Keratinocyte (primary cell): ENCODE results near the gene VPS41. TPM values are rescaled to one million over a fixed set of nuclear protein-coding genes. Genes with fewer than 3 reads are reported as not detected.

ENCODE experiments used
- DNase-seq: peaks from one replicate; pipeline ENCODE4 v3.0.0-alpha.2; 2011; ENCODE audit warnings: low read depth, missing footprints, low spot score
- FAIRE-seq: peaks from 2 replicates; lab custom pipeline; 2011; peaks lifted over from hg19 to GRCh38; lab: Jason Lieb, UNC
- H2AFZ ChIP-seq: 2 replicates; pipeline ENCODE4 v1.6.0; 2012; ENCODE audit warnings: low read length, control low read depth, inconsistent platforms; ENCODE audit not compliant: control insufficient read depth
- H3K27ac ChIP-seq: 2 replicates; pipeline ENCODE4 v1.5.1; 2011; ENCODE audit warnings: low read length; ENCODE audit not compliant: control insufficient read depth, insufficient read depth
- H3K27me3 ChIP-seq: 3 replicates; pipeline ENCODE4 v1.6.0; 2011; ENCODE audit warnings: low read length; ENCODE audit not compliant: control insufficient read depth, insufficient read depth; ENCODE audit errors: extremely low read depth
- H3K36me3 ChIP-seq, 2 experiments: 2 replicates in 1 of 2; 3 replicates in 1 of 2; pipeline ENCODE4 v1.5.1; 2011; ENCODE audit warnings: low read length in 2 of 2, mild to moderate bottlenecking in 1 of 2; ENCODE audit not compliant: control insufficient read depth in 2 of 2, insufficient read depth in 2 of 2; ENCODE audit errors: extremely low read depth in 1 of 2
- H3K4me1 ChIP-seq: 3 replicates; pipeline ENCODE4 v1.5.1; 2011; ENCODE audit warnings: low read length; ENCODE audit not compliant: control insufficient read depth, insufficient read depth; ENCODE audit errors: extremely low read depth
- H3K4me2 ChIP-seq: 3 replicates; pipeline ENCODE4 v1.6.0; 2011; ENCODE audit warnings: low read depth, low read length; ENCODE audit not compliant: control insufficient read depth, insufficient read depth; ENCODE audit errors: extremely low read depth
- H3K4me3 ChIP-seq, 3 experiments: fragments of 200-600 bp in 1 of 3; sonication (generic) in 1 of 3; 2 replicates in 2 of 3; 3 replicates in 1 of 3; pipeline ENCODE4 v1.5.1; 2011 to 2016; ENCODE audit warnings: low read length in 3 of 3, mild to moderate bottlenecking in 3 of 3, control low read depth in 2 of 3, inconsistent platforms in 1 of 3, low read depth in 1 of 3, mixed read lengths in 1 of 3, mixed run types in 1 of 3, moderate library complexity in 1 of 3; ENCODE audit not compliant: control insufficient read depth in 2 of 3, insufficient read depth in 2 of 3; ENCODE audit errors: extremely low read depth in 1 of 3
- H3K79me2 ChIP-seq: 2 replicates; pipeline ENCODE4 v1.6.0; 2012; ENCODE audit warnings: low read length; ENCODE audit not compliant: control insufficient read depth, insufficient read depth
- H3K9ac ChIP-seq: 3 replicates; pipeline ENCODE4 v1.6.0; 2011; ENCODE audit warnings: low read length; ENCODE audit not compliant: control insufficient read depth, insufficient read depth; ENCODE audit errors: extremely low read depth
- H3K9me1 ChIP-seq: 3 replicates; pipeline ENCODE4 v1.6.0; 2011; ENCODE audit warnings: low read length; ENCODE audit not compliant: control insufficient read depth, insufficient read depth; ENCODE audit errors: extremely low read depth
- H3K9me3 ChIP-seq: 2 replicates; pipeline ENCODE4 v1.5.1; 2012; ENCODE audit warnings: low read depth, low read length; ENCODE audit not compliant: control insufficient read depth
- H4K20me1 ChIP-seq: 3 replicates; pipeline ENCODE4 v1.6.0; 2011; ENCODE audit warnings: low read length; ENCODE audit not compliant: control insufficient read depth, insufficient read depth; ENCODE audit errors: extremely low read depth
- CTCF ChIP-seq, 3 experiments: IDR thresholded peaks in 1 of 3; conservative IDR thresholded peaks in 1 of 3; optimal IDR thresholded peaks in 1 of 3; 2 replicates in 2 of 3; 3 replicates in 1 of 3; pipeline versions ENCODE3 to v1.5.1; 2011; ENCODE audit warnings: low read length in 3 of 3, mild to moderate bottlenecking in 3 of 3, moderate library complexity in 2 of 3, control low read depth in 1 of 3, inconsistent platforms in 1 of 3; ENCODE audit not compliant: insufficient read depth in 2 of 3; ENCODE audit errors: extremely low read depth in 1 of 3
- EZH2 ChIP-seq: IDR thresholded peaks from one replicate; pipeline ENCODE4 v1.6.1; 2012; ENCODE audit warnings: inconsistent platforms, mild to moderate bottlenecking, low read length, moderate library complexity
- dilution Hi-C: fragments of 300-500 bp; cut with MboI; formaldehyde crosslinking; loops from one replicate; pipeline ENCODE4 v1.7.0; 2020; ENCODE audit warnings: low sequenced_read_pairs; ENCODE audit not compliant: extremely low pct_ligation_motif_present
- polyA plus RNA-seq, 5 experiments: library from polyadenylated mRNA; depleted of rRNA in 3 of 5; stranded (reverse) in 3 of 5; stranded (forward) in 1 of 5; unstranded in 1 of 5; fragments of >200 nt; gene quantifications; 1 replicate in 1 of 5; 2 replicates in 3 of 5; 3 replicates in 1 of 5; pipeline versions ENCODE4 v1.2.1 to v1.2.3, GENCODE V29; 2011 to 2012; ENCODE audit warnings: missing spikeins in 2 of 5, low read depth in 1 of 5, low replicate concordance in 1 of 5

The VPS41 gene
- polyA plus RNA-seq, 1 donor (not counting 4 experiments of a cell fraction or from before 2014, with no cell fraction given) = 38.1 TPM

GRCh38 chr7:38936641-38937040 is 27.6 kb upstream of the VPS41 start:
- FAIRE-seq = no peak
- Histone ChIP-seq H4K20me1 (no peaks in the 10 kb centered on the region), H3K4me2 (no peak overlapping the region), H3K27me3 (no peaks in the 10 kb centered on the region), H3K27ac (no peak overlapping the region), H3K9me3 (no peaks in the 10 kb centered on the region), H3K79me2 (no peaks in the 10 kb centered on the region), H3K9ac (no peak overlapping the region), H2AFZ (no peak overlapping the region), H3K4me1 (no peaks in the 10 kb centered on the region), H3K36me3 (no peaks in the 10 kb centered on the region), H3K4me3 (no peak overlapping the region), H3K9me1 (no peaks in the 10 kb centered on the region)
- DNase-seq = no peak
- no peak for TF ChIP-seq EZH2
- TF ChIP-seq CTCF (optimal IDR thresholded peaks at IDR 0.05 in 1 of 3, IDR thresholded peaks at IDR 0.05 in 1 of 3, conservative IDR thresholded peaks at IDR 0.05 in 1 of 3; ENCODE audit: extremely low read depth in 1 of 3, insufficient read depth in 2 of 3, low read length in 3 of 3) = no peak
- dilution Hi-C loops = no loop called here

DNA sequence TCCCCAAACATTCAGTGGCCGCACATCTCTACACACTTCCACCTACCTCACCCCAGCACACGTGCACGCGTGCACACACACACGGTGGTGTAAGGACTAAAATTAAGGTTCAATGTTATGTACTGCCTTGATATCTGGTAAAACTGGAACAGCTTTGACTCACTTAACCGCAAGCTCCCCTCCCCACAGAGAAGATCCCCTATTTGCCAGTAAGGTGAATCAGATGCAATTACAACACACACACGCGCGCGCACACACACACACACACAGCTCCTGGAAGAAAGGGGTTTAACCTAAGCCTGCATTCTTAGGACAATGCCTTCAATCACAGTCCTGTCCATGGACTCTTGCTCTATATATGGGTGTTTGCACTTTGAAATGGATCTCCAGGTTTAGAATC is 25.5 kb upstream of the VPS41 start:
- Histone ChIP-seq H3K27me3 (no peaks in the 10 kb centered on the region), H2AFZ (no peak overlapping the region), H3K4me3 (no peak overlapping the region), H3K4me1 (no peaks in the 10 kb centered on the region), H3K36me3 (no peaks in the 10 kb centered on the region), H4K20me1 (no peaks in the 10 kb centered on the region), H3K27ac (no peak overlapping the region), H3K9ac (no peak overlapping the region), H3K9me3 (no peaks in the 10 kb centered on the region), H3K4me2 (no peak overlapping the region), H3K79me2 (no peaks in the 10 kb centered on the region), H3K9me1 (no peaks in the 10 kb centered on the region)
- DNase-seq = no peak
- no peak for FAIRE-seq
- dilution Hi-C loops = no loop called here
- TF ChIP-seq CTCF (optimal IDR thresholded peaks at IDR 0.05 in 1 of 3, IDR thresholded peaks at IDR 0.05 in 1 of 3, conservative IDR thresholded peaks at IDR 0.05 in 1 of 3; ENCODE audit: extremely low read depth in 1 of 3, insufficient read depth in 2 of 3, low read length in 3 of 3) (no peak), EZH2 (no peak)
